Activated gamma-delta T cell treated with Interleukin-2 at 50 U/mL for 16 hours (primary cell): Measurements from ENCODE around the gene DND1.
"Not testable (repeated sequence)": the region's sequence is repeated elsewhere in the genome, so short reads cannot be mapped to it uniquely, and the experiment has no call there.

ENCODE experiments used
- DNase-seq: peaks from one replicate; pipeline ENCODE4 v3.0.0-alpha.2; 2020

Gene DND1

GRCh38 chr5:140628711-140629110, 44.7 kb downstream of the DND1 start:
- no peak for DNase-seq

GRCh38 chr5:140627972-140628371, 45.4 kb downstream of the DND1 start:
- no peak for DNase-seq

GRCh38 chr5:140624886-140625285, 48.5 kb downstream of the DND1 start:
- not testable (repeated sequence) for DNase-seq

- not testable (repeated sequence) for DNase-seq
These were observed 50.3 kb downstream of the DND1 start for GRCh38 chr5:140623061-140623460.

- DNase-seq = no peak
These were observed 51.1 kb downstream of the DND1 start for GRCh38 chr5:140622301-140622700.
